Amygdala (tissue), 56 donors: ENCODE data around the gene ZNF628.
"Not testable (repeated sequence)": the region's sequence is repeated elsewhere in the genome, so short reads cannot be mapped to it uniquely, and the experiment has no call there.

Experiments
- DNase-seq, 56 donors: peaks; one replicate each; lab custom pipeline; 2025; lab: John Stamatoyannopoulos, UW

ZNF628 gene

GRCh38 chr19:55448175-55448490 lies 28.3 kb upstream of the ZNF628 start:
- DNase-seq = not testable (repeated sequence)

- DNase-seq = no peak
Measured at GRCh38 chr19:55449469-55449868, 26.9 kb upstream of the ZNF628 start.

- peak in 3 of 56 donors; percentile 40 to 57 (median 46) for DNase-seq
Measured at GRCh38 chr19:55451163-55451964, 25.1 kb upstream of the ZNF628 start.

- DNase-seq = peak in 36 of 56 donors; percentile 18 to 75 (median 49)
Measured at GRCh38 chr19:55451965-55452748, 24.3 kb upstream of the ZNF628 start.

GRCh38 chr19:55452749-55453346 lies 23.6 kb upstream of the ZNF628 start:
- peak; percentile 32 to 98 (median 91) for DNase-seq

- no peak for DNase-seq
Measured at GRCh38 chr19:55453511-55454260, 22.7 kb upstream of the ZNF628 start.

GRCh38 chr19:55454787-55455243 lies 21.6 kb upstream of the ZNF628 start:
- peak in 36 of 56 donors; percentile 11 to 75 (median 39) for DNase-seq

- no peak for DNase-seq
Measured at GRCh38 chr19:55455576-55456235, 20.7 kb upstream of the ZNF628 start.

GRCh38 chr19:55456347-55456746 lies 20.1 kb upstream of the ZNF628 start:
- DNase-seq = no peak

- no peak for DNase-seq
Measured at GRCh38 chr19:55457683-55458457, 18.5 kb upstream of the ZNF628 start.

- DNase-seq = no peak
Measured at GRCh38 chr19:55459551-55459949, 16.9 kb upstream of the ZNF628 start.

GRCh38 chr19:55459950-55460657 lies 16.3 kb upstream of the ZNF628 start:
- peak in 2 of 56 donors; percentile 17 to 38 for DNase-seq

GRCh38 chr19:55460670-55461258 lies 15.7 kb upstream of the ZNF628 start:
- peak in 34 of 56 donors; percentile 12 to 66 (median 41) for DNase-seq

- peak; percentile 75 to 100 (median 99) for DNase-seq
Measured at GRCh38 chr19:55461259-55461973, 15.0 kb upstream of the ZNF628 start, which contains the start of gene ISOC2. Gene ISOC2 (minus strand): TSS chr19:55461642. CDS start chr19:55456486, 5,156 bp downstream.

- no peak for DNase-seq
Measured at GRCh38 chr19:55461974-55462626, 14.3 kb upstream of the ZNF628 start.

- DNase-seq = no peak
Measured at GRCh38 chr19:55462722-55463121, 13.7 kb upstream of the ZNF628 start.

GRCh38 chr19:55463583-55464031 lies 12.8 kb upstream of the ZNF628 start:
- DNase-seq = no peak
